Measurements from ENCODE around the gene TMEM272. TPM values are rescaled to one million over a fixed set of nuclear protein-coding genes. Genes with fewer than 3 reads are reported as not detected.

The TMEM272 gene
- total RNA-seq, 1 donor: not detected

GRCh38 chr13:51870616-51871015, 25.6 kb upstream of the TMEM272 start:
- DNase-seq (ENCODE audit: low read depth): no peak
- no peak overlapping the region for H3K4me3 ChIP-seq (ENCODE audit: low read depth, low read length)
- TF ChIP-seq CTCF (IDR thresholded peaks at IDR 0.05; ENCODE audit: insufficient read depth, low read length): no peak

DNA sequence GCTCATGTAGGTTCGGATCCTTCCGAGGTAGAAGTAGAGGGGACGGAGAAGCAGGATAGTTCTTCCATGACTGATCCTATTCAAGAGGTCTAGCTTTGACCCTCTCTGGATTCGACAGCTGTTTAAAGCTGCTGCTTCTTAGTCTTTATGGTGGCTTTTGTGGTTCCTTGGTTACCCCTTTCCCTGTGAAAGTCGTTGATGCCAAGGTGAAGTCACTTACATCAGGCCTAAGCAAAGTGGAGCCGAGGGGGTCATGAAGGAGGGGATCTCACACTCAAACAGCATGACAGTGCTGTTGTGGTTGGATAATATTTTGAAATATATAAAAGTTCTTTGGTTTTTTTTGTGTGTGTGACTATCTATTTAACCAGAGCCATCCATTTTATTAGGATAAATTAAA, 24.9 kb upstream of the TMEM272 start:
- H3K4me3 ChIP-seq (ENCODE audit: low read depth, low read length): no peak overlapping the region
- TF ChIP-seq CTCF (IDR thresholded peaks at IDR 0.05; ENCODE audit: insufficient read depth, low read length): no peak
- no peak for DNase-seq (ENCODE audit: low read depth)

DNA sequence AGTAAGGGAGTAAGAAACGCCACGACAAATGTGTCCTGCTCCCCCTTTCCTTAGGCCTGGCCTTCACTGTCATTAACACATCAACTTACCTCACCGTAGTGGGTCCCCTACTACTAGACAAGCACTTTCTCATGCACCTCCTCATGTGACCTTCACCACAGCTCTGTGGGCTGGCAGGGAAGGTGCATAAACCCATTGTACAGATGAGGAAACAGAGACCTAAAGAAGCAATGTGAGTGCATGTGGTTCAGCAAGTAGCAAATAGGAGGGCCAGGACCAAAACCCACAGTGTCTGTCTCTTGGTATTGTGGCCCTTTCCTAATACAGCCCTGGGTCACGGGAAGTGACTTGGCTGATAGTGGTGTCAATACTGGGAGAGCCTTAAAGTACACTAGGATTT, 22.1 kb upstream of the TMEM272 start:
- H3K4me3 ChIP-seq (ENCODE audit: low read depth, low read length): no peak overlapping the region
- DNase-seq (ENCODE audit: low read depth): no peak
- TF ChIP-seq CTCF (IDR thresholded peaks at IDR 0.05; ENCODE audit: insufficient read depth, low read length): no peak

- no peak for DNase-seq (ENCODE audit: low read depth)
- no peak for TF ChIP-seq CTCF (IDR thresholded peaks at IDR 0.05; ENCODE audit: insufficient read depth, low read length)
- no peak overlapping the region for H3K4me3 ChIP-seq (ENCODE audit: low read depth, low read length)
Measured at GRCh38 chr13:51865838-51866237, 20.9 kb upstream of the TMEM272 start.

DNA sequence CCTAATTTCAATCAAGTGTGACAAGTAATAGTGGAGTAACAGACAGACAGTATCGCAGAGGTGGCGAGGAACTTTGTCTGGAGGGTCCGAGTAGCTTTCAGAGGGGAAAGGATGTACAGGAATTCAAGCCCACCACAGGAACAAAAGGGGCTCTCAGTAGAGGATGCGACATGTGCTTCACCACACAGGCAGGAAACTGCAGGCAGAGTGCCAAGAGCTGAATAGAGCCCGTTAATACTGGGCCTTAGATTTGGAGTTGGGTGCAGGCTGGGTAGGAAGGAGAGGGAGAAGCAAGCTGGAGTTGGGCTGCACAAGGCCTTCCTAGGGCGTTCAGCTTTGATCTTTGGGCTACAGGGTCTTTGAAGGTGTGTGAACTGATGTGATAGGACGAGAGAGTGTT, 18.0 kb upstream of the TMEM272 start:
- DNase-seq (ENCODE audit: low read depth): no peak
- no peak for TF ChIP-seq CTCF (IDR thresholded peaks at IDR 0.05; ENCODE audit: insufficient read depth, low read length)
- no peak overlapping the region for H3K4me3 ChIP-seq (ENCODE audit: low read depth, low read length)

GRCh38 chr13:51861723-51862300, 16.8 kb upstream of the TMEM272 start, which contains the start of gene CCDC70:
TSS of gene CCDC70 (plus strand) at chr13:51861969. CDS start at chr13:51865412, 3,443 bp downstream.
- no peak within 1 kb of the TSS for H3K4me3 ChIP-seq (ENCODE audit: low read depth, low read length)
- TF ChIP-seq CTCF (IDR thresholded peaks at IDR 0.05; ENCODE audit: insufficient read depth, low read length): no peak
- DNase-seq (ENCODE audit: low read depth): peak; percentile 20
